Type B pancreatic cell (in vitro differentiated cells): Measurements from ENCODE around the gene ANKLE1. TPM values are rescaled to one million over a fixed set of nuclear protein-coding genes. Genes with fewer than 3 reads are reported as not detected.

Experiments used
- DNase-seq: peaks from one replicate; pipeline ENCODE4 v3.0.0; 2021; ENCODE audit warnings: mixed read lengths; ENCODE audit not compliant: unreplicated experiment; ENCODE audit errors: extremely low spot score
- H3K27ac Mint-ChIP-seq: 2 replicates; pipeline ENCODE4 v1.8.0; 2021; ENCODE audit warnings: mild to moderate bottlenecking, mixed read lengths
- H3K27me3 Mint-ChIP-seq: 2 replicates; pipeline ENCODE4 v1.8.0; 2021; ENCODE audit warnings: mixed read lengths
- H3K36me3 Mint-ChIP-seq: 2 replicates; pipeline ENCODE4 v1.8.0; 2021; ENCODE audit warnings: mixed read lengths
- H3K4me1 Mint-ChIP-seq: one replicate; pipeline ENCODE4 v1.8.0; 2021; ENCODE audit warnings: mixed read lengths; ENCODE audit not compliant: unreplicated experiment
- H3K4me3 Mint-ChIP-seq: 2 replicates; pipeline ENCODE4 v1.8.0; 2021; ENCODE audit warnings: mild to moderate bottlenecking, mixed read lengths
- H3K9me3 Mint-ChIP-seq: 2 replicates; pipeline ENCODE4 v1.8.0; 2021; ENCODE audit warnings: mixed read lengths
- CTCF ChIP-seq: fragments of 200-600 bp; sonication (generic); conservative IDR thresholded peaks from 2 replicates; pipeline ENCODE4 v1.5.0; 2021; ENCODE audit warnings: antibody characterized with exemption, mild to moderate bottlenecking
- total RNA-seq: library from RNA; stranded (reverse); gene quantifications from 2 replicates; pipeline ENCODE4 v1.2.1, GENCODE V29; 2021; ENCODE audit warnings: low replicate concordance

The ANKLE1 gene
- total RNA-seq, 1 donor from 2014 or later, result 5.9 TPM

- TF ChIP-seq CTCF, result no peak
- Mint-ChIP-seq H3K36me3 (peaks cover 8% of the 10 kb centered on the region), H3K9me3 (no peaks in the 10 kb centered on the region), H3K27me3 (no peaks in the 10 kb centered on the region), H3K4me3 (peak overlapping the region; percentile 58), H3K27ac (no peak overlapping the region), H3K4me1 (peaks cover 17% of the 10 kb centered on the region)
- no peak for DNase-seq
These were observed 44.7 kb upstream of the ANKLE1 start for GRCh38 chr19:17236811-17237543.

- DNase-seq, result no peak
- peak overlapping the region; percentile 74 for H3K27ac Mint-ChIP-seq
- H3K4me3 Mint-ChIP-seq, result no peak overlapping the region
- peaks cover 8% of the 10 kb centered on the region for H3K36me3 Mint-ChIP-seq
- no peaks in the 10 kb centered on the region for H3K9me3 Mint-ChIP-seq
- no peak for TF ChIP-seq CTCF
- no peaks in the 10 kb centered on the region for H3K27me3 Mint-ChIP-seq
- H3K4me1 Mint-ChIP-seq, result peaks cover 21% of the 10 kb centered on the region
These were observed 43.7 kb upstream of the ANKLE1 start for GRCh38 chr19:17237747-17238706.

- H3K4me3 Mint-ChIP-seq, result peak overlapping the region; percentile 67
- H3K9me3 Mint-ChIP-seq, result no peaks in the 10 kb centered on the region
- peak overlapping the region; percentile 76 for H3K27ac Mint-ChIP-seq
- no peaks in the 10 kb centered on the region for H3K27me3 Mint-ChIP-seq
- H3K4me1 Mint-ChIP-seq, result peaks cover 27% of the 10 kb centered on the region
- TF ChIP-seq CTCF, result no peak
- DNase-seq, result no peak
- peaks cover 8% of the 10 kb centered on the region for H3K36me3 Mint-ChIP-seq
These were observed 41.5 kb upstream of the ANKLE1 start for GRCh38 chr19:17240062-17240752.

GRCh38 chr19:17240826-17241399 is 40.8 kb upstream of the ANKLE1 start:
- no peaks in the 10 kb centered on the region for H3K9me3 Mint-ChIP-seq
- peaks cover 27% of the 10 kb centered on the region for H3K4me1 Mint-ChIP-seq
- no peaks in the 10 kb centered on the region for H3K27me3 Mint-ChIP-seq
- H3K27ac Mint-ChIP-seq, result peak overlapping the region; percentile 76
- TF ChIP-seq CTCF, result no peak
- DNase-seq, result no peak
- peak overlapping the region; percentile 56 for H3K4me3 Mint-ChIP-seq
- H3K36me3 Mint-ChIP-seq, result peaks cover 8% of the 10 kb centered on the region

- Mint-ChIP-seq H3K27me3 (no peaks in the 10 kb centered on the region), H3K9me3 (no peaks in the 10 kb centered on the region), H3K27ac (peak overlapping the region; percentile 88), H3K4me1 (peaks cover 34% of the 10 kb centered on the region), H3K36me3 (peaks cover 8% of the 10 kb centered on the region), H3K4me3 (peak overlapping the region; percentile 94)
- no peak for TF ChIP-seq CTCF
- DNase-seq, result no peak
These were observed 39.1 kb upstream of the ANKLE1 start for GRCh38 chr19:17242431-17243208.
